AG04450 (cell line): ENCODE results near the gene PLA2G4B. TPM values are rescaled to one million over a fixed set of nuclear protein-coding genes. Genes with fewer than 3 reads are reported as not detected.

Experiments used
- CTCF ChIA-PET: fragments of 300-600, 350-600 bp; formaldehyde crosslinking; extraction: SDS; loops from one replicate; lab custom pipeline; 2022; ENCODE audit warnings: antibody characterized with exemption, inconsistent platforms; lab: Charles Lee
- POLR2A ChIA-PET: fragments of 350-600 bp; formaldehyde crosslinking; extraction: SDS; loops from one replicate; lab custom pipeline; 2021; ENCODE audit warnings: antibody characterized with exemption, inconsistent platforms; lab: Yijun Ruan, JAX
- DNase-seq: peaks from one replicate; pipeline ENCODE4 v3.0.0-alpha.2; 2011; ENCODE audit warnings: low read depth, low spot score
- H3K27ac ChIP-seq: one replicate; pipeline ENCODE4 v1.5.1; 2012; ENCODE audit warnings: low read depth, low read length, control low read depth
- H3K27me3 ChIP-seq: one replicate; pipeline ENCODE4 v1.6.0; 2012; ENCODE audit warnings: low read length; ENCODE audit not compliant: control insufficient read depth, insufficient read depth
- H3K4me3 ChIP-seq: 2 replicates; pipeline ENCODE4 v1.5.1; 2011; ENCODE audit warnings: mild to moderate bottlenecking, low read depth, low read length, control low read depth
- H3K9me3 ChIP-seq: 2 replicates; pipeline ENCODE4 v1.5.1; 2012; ENCODE audit warnings: low read length; ENCODE audit not compliant: control insufficient read depth, insufficient read depth
- polyA plus RNA-seq: library from polyadenylated mRNA; depleted of rRNA; stranded (reverse); fragments of >200 nt; gene quantifications from 2 replicates; pipeline ENCODE4 v1.2.3, GENCODE V29; 2011
- TF ChIP-seq, protein P1 (sequence below): IDR thresholded peaks from 2 replicates; pipeline ENCODE4 v1.5.1; 2011; ENCODE audit warnings: low read depth, low read length, control low read depth, inconsistent platforms

PLA2G4B gene
- polyA plus RNA-seq, 1 experiment: 1.3 TPM

- Histone ChIP-seq H3K9me3 (no peaks in the 10 kb centered on the region; the same call in 1 of the 2 replicates), H3K27me3 (no peaks in the 10 kb centered on the region), H3K4me3 (no peak overlapping the region), H3K27ac (no peak overlapping the region)
- no peak for DNase-seq
- TF ChIP-seq, protein P1, sequence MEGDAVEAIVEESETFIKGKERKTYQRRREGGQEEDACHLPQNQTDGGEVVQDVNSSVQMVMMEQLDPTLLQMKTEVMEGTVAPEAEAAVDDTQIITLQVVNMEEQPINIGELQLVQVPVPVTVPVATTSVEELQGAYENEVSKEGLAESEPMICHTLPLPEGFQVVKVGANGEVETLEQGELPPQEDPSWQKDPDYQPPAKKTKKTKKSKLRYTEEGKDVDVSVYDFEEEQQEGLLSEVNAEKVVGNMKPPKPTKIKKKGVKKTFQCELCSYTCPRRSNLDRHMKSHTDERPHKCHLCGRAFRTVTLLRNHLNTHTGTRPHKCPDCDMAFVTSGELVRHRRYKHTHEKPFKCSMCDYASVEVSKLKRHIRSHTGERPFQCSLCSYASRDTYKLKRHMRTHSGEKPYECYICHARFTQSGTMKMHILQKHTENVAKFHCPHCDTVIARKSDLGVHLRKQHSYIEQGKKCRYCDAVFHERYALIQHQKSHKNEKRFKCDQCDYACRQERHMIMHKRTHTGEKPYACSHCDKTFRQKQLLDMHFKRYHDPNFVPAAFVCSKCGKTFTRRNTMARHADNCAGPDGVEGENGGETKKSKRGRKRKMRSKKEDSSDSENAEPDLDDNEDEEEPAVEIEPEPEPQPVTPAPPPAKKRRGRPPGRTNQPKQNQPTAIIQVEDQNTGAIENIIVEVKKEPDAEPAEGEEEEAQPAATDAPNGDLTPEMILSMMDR: no peak
- POLR2A ChIA-PET: no interaction called here
- CTCF ChIA-PET: no interaction called here
Observed at GRCh38 chr15:41824062-41824745, 14.4 kb upstream of the PLA2G4B start.

GRCh38 chr15:41825145-41825544 lies 13.5 kb upstream of the PLA2G4B start:
- TF ChIP-seq, protein P1: no peak
- Histone ChIP-seq H3K27ac (no peak overlapping the region), H3K9me3 (no peaks in the 10 kb centered on the region; the same call in 1 of the 2 replicates), H3K27me3 (no peaks in the 10 kb centered on the region), H3K4me3 (no peak overlapping the region)
- DNase-seq: no peak
- ChIA-PET CTCF (no interaction called here), POLR2A (no interaction called here)

DNA sequence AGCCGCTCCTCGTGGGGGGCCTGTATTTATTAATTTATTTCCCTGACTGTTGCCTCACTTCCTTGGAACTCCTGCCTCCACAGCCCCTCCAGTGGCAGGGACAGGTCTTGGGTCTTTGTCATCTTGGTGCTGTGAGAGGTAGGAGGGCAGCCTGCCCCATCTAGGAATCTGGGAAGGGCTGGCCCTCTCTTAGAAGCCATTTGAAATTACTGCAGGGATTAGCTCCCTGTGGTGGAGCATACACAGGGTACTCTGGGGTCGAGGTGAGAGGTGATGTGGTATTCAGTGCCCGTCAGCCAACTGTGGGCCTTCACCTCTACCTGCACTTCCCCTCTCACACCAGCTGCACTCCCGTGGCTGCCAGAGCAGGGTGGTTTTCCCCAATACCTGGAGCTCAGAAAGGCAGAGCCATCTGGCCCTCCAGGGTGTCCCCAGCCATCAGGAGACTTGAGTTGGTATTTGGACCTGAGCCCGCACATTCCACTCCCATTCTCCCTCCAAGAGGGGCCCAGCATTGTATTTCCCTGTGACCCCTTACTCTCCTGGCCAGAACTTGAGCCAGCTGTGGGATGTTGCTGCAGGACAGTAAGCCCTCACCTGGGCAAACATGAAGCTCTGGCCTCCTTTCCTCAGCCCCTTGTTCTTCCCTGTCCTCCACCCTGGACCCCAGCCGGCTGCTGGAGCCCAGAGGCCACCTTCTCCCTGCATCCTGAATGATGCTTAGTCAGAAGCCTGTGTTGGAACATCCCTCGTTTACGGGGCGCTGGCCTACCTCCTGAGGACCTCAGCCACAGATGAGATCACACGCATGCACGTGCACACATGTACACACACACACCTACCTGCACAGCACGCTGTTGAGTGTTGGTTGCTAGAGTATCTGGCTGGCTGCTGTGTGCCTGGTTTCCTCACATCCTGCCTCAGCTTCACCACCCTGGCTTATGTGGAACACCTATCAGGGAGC lies 12.8 kb upstream of the PLA2G4B start:
- DNase-seq: no peak
- H3K27ac ChIP-seq: no peak overlapping the region
- no peak overlapping the region for H3K4me3 ChIP-seq
- ChIA-PET CTCF (interaction anchor here (2.1 kb wide), 1 partner anchor 51 kb away, joined by 6 read pairs; the partner anchor contains the start of gene MAPKBP1), POLR2A (no interaction called here)
- no peaks in the 10 kb centered on the region; the same call in 1 of the 2 replicates for H3K9me3 ChIP-seq
- H3K27me3 ChIP-seq: no peaks in the 10 kb centered on the region
- TF ChIP-seq, protein P1: no peak

DNA sequence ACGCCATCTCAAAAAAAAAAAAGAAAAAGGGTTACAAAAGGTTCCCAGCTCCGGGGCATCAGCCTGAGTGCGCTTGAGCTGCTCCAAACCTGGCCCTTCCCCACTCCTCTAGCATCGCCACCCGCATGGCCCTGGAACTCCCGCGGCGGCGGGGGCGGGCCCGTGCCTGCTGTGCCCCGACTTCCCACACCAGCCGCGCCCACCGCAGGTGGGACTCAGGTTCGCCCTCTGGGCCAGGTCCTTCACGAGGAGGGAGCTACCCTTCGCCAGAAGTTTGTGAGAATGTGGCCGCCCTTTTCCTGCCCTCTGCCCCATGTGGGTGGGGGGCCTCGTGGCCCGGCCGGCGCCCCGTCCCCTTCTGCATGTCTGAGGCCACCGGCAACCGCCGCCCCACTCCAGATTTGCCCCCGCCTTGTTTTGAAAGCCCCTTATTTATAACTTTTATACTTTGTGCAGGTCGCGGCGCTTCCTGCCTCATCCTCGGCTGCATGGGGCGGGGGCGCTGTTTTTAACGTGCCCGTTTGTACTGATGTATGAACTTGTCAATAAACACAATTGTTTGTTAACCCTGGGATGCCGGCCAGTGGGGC lies 11.3 kb upstream of the PLA2G4B start:
- peak overlapping the region; percentile 62 for H3K4me3 ChIP-seq
- no peaks in the 10 kb centered on the region; the same call in 1 of the 2 replicates for H3K9me3 ChIP-seq
- H3K27ac ChIP-seq: no peak overlapping the region
- DNase-seq: no peak
- TF ChIP-seq, protein P1: 0 out of 2 replicates have a peak, but pooled peaks have one; percentile 10
- ChIA-PET CTCF (interaction anchor here (2.1 kb wide), 1 partner anchor 53 kb away, joined by 6 read pairs; the partner anchor contains the start of gene MAPKBP1), POLR2A (no interaction called here)
- no peaks in the 10 kb centered on the region for H3K27me3 ChIP-seq
